Parathyroid adenoma (tissue), 2 donors: ENCODE measurements around the gene SPATA7.

ENCODE experiments used
- H2AFZ ChIP-seq: fragments of 300-600 bp; sonication (generic); one replicate; pipeline ENCODE4 v1.7.0; 2017; ENCODE audit warnings: antibody characterized with exemption, mild to moderate bottlenecking
- H3K27ac ChIP-seq: fragments of 300-600 bp; sonication (generic); one replicate; pipeline ENCODE4 v1.7.0; 2017
- H3K27me3 ChIP-seq: fragments of 300-600 bp; sonication (generic); one replicate; pipeline ENCODE4 v1.7.0; 2017; ENCODE audit warnings: low read length; ENCODE audit not compliant: control insufficient read depth, insufficient read depth
- H3K36me3 ChIP-seq: fragments of 300-600 bp; sonication (generic); one replicate; pipeline ENCODE4 v1.7.0; 2017; ENCODE audit warnings: low read length; ENCODE audit not compliant: control insufficient read depth, insufficient read depth
- H3K4me1 ChIP-seq: fragments of 300-600 bp; sonication (generic); one replicate; pipeline ENCODE4 v1.7.0; 2017; ENCODE audit warnings: control low read depth
- H3K4me2 ChIP-seq: fragments of 300-600 bp; sonication (generic); one replicate; pipeline ENCODE4 v1.7.0; 2017; ENCODE audit warnings: low read length
- H3K4me3 ChIP-seq: fragments of 300-600 bp; sonication (generic); one replicate; pipeline ENCODE4 v1.7.0; 2017; ENCODE audit warnings: low read depth, low read length
- H3K79me2 ChIP-seq: fragments of 300-600 bp; sonication (generic); one replicate; pipeline ENCODE4 v1.7.0; 2017; ENCODE audit warnings: control low read depth
- H3K9ac ChIP-seq: fragments of 300-600 bp; sonication (generic); one replicate; pipeline ENCODE4 v1.7.0; 2017; ENCODE audit warnings: mild to moderate bottlenecking
- H3K9me3 ChIP-seq: fragments of 300-600 bp; sonication (generic); one replicate; pipeline ENCODE4 v1.7.0; 2017; ENCODE audit warnings: low read length; ENCODE audit not compliant: control insufficient read depth
- TF ChIP-seq, protein P1 (sequence below): fragments of 300-600 bp; sonication (generic); IDR thresholded peaks from one replicate; pipeline ENCODE4 v1.7.0; 2017; ENCODE audit warnings: antibody characterized with exemption, mild to moderate bottlenecking
- donor health status: primary hyperparathyroidism.

Gene SPATA7, protein sequence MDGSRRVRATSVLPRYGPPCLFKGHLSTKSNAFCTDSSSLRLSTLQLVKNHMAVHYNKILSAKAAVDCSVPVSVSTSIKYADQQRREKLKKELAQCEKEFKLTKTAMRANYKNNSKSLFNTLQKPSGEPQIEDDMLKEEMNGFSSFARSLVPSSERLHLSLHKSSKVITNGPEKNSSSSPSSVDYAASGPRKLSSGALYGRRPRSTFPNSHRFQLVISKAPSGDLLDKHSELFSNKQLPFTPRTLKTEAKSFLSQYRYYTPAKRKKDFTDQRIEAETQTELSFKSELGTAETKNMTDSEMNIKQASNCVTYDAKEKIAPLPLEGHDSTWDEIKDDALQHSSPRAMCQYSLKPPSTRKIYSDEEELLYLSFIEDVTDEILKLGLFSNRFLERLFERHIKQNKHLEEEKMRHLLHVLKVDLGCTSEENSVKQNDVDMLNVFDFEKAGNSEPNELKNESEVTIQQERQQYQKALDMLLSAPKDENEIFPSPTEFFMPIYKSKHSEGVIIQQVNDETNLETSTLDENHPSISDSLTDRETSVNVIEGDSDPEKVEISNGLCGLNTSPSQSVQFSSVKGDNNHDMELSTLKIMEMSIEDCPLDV

DNA sequence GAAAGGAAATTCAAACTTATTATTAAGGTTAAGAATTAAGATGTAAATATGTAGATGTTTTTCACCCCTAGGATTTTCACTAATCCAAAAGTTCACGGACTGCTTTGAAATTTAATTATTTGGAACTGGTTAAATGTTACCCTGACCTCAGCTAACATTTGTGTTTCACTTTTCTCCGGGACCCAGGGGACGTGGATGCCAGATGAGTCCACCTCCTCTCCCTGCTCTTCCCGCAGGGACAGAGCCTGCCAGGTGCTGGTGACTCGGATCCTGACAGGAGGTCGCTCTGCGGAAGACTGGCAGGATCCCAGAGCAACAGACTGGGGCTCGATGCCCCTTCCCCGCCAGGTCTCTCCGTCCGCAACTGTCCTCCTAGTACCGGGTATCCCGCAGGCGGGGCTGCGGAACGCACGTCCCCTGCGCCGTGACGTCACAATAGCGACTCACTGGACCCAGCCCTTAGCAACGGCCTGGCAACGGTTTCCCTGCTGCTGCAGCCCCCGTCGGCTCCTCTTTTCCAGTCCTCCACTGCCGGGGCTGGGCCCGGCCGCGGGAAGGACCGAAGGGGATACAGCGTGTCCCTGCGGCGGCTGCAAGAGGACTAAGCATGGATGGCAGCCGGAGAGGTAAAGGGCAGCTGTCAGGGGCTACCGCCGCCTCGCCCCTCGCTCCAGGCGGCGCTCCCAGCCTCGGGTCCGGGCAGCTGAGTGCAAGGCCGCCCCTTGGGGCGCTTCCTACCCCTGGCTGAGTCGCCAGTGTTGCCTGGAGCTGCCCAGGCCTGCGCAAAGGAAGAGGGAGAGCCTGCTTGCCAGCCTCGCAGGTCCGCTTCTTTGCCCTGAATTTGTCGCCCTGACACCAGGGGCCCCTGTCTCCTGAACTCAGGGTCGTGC lies at the start of gene SPATA7:
TSS of gene SPATA7 (plus strand) at position 446 of the 890 bp plus-strand sequence. CDS start at position 608, 162 bp downstream.
- Histone ChIP-seq H3K27ac (peak within 1 kb of the TSS; percentile 60), H3K4me1 (peaks cover 6% of the 10 kb centered on the region), H3K36me3 (no peaks in the 10 kb centered on the region), H3K4me3 (peak within 1 kb of the TSS; percentile 83), H3K9ac (peak within 1 kb of the TSS; percentile 75), H3K79me2 (no peaks in the 10 kb centered on the region), H3K4me2 (peak within 1 kb of the TSS; percentile 83), H2AFZ (peak within 1 kb of the TSS; percentile 92), H3K27me3 (no peaks in the 10 kb centered on the region), H3K9me3 (no peaks in the 10 kb centered on the region)
- TF ChIP-seq, protein P1, sequence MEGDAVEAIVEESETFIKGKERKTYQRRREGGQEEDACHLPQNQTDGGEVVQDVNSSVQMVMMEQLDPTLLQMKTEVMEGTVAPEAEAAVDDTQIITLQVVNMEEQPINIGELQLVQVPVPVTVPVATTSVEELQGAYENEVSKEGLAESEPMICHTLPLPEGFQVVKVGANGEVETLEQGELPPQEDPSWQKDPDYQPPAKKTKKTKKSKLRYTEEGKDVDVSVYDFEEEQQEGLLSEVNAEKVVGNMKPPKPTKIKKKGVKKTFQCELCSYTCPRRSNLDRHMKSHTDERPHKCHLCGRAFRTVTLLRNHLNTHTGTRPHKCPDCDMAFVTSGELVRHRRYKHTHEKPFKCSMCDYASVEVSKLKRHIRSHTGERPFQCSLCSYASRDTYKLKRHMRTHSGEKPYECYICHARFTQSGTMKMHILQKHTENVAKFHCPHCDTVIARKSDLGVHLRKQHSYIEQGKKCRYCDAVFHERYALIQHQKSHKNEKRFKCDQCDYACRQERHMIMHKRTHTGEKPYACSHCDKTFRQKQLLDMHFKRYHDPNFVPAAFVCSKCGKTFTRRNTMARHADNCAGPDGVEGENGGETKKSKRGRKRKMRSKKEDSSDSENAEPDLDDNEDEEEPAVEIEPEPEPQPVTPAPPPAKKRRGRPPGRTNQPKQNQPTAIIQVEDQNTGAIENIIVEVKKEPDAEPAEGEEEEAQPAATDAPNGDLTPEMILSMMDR, result no peak

DNA sequence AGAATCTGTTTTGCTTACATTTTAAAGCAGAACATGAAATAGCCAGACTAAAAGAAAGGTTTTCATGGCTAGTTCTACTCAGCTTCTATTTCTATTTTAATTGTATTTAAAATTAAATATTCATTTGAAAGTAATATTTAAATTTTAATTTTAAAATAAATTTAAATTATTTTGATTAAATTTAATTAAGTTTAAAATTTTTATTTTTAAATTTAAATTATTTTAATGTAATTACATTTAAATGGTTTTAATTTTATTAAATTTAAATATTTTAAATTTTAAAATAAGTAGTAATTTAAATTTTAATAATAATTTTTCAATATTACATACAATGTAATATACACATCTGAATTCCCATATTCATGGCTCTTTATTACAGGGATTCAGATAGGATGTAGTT lies 45.1 kb upstream of the SPATA7 start:
- Histone ChIP-seq H3K4me2 (no peak overlapping the region), H3K36me3 (no peaks in the 10 kb centered on the region), H3K9me3 (no peaks in the 10 kb centered on the region), H2AFZ (no peak overlapping the region), H3K27me3 (no peaks in the 10 kb centered on the region), H3K4me3 (no peak overlapping the region), H3K27ac (no peak overlapping the region), H3K4me1 (no peaks in the 10 kb centered on the region), H3K9ac (no peak overlapping the region), H3K79me2 (no peaks in the 10 kb centered on the region)
- TF ChIP-seq, protein P1, result no peak

DNA sequence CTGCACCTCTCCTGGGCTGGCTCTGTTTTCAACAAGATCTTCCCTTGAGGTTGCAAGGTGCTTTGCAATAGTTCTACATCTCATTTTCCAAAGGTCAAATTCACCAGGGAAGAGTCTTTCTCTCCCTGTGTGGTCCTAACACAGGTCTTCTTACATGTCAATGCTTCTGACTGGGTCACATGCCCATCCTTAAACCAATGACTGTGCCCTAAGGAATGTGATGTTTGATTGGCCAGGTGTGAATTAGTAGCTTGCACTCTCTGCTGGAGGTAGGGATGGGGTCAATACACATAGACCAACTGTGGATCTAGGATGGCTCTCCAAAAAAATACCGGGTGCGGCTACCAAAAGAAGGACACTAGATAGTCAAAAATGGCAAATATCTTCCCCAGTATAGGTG lies 42.5 kb upstream of the SPATA7 start:
- H3K4me1 ChIP-seq, result no peaks in the 10 kb centered on the region
- H3K9me3 ChIP-seq, result no peaks in the 10 kb centered on the region
- TF ChIP-seq, protein P1, result no peak
- H3K36me3 ChIP-seq, result no peaks in the 10 kb centered on the region
- H2AFZ ChIP-seq, result no peak overlapping the region
- H3K9ac ChIP-seq, result no peak overlapping the region
- no peak overlapping the region for H3K27ac ChIP-seq
- no peaks in the 10 kb centered on the region for H3K27me3 ChIP-seq
- H3K4me2 ChIP-seq, result no peak overlapping the region
- H3K79me2 ChIP-seq, result no peaks in the 10 kb centered on the region
- H3K4me3 ChIP-seq, result no peak overlapping the region

DNA sequence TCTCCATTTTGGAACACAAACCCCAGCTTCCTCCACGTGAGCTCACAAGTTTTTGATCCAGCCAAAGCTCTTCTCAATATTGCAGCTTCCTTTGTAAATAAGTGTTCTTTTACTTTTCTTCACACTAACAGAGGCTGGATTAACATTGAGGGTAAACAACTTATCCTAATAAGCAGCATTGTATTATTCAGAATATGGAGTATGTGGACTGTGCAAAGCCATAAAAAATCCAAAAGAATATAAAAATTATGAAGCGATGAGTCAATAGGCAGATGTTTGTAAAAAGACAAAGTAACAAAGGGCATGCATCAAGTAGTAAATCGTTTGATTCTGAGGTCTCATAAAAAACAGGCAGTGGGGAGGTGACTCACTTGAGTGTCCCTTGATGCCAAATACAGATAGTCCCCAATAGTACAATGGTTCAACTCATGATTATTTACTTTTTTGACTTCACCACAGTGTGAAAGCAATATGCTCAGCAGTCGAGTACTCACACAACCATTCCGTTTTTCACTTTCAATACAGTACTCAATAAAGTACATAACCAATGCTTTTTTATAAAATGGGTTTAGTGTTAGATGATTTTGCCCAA lies 39.3 kb upstream of the SPATA7 start:
- no peak overlapping the region for H3K27ac ChIP-seq
- no peaks in the 10 kb centered on the region for H3K27me3 ChIP-seq
- H3K4me1 ChIP-seq, result no peaks in the 10 kb centered on the region
- no peak overlapping the region for H3K9ac ChIP-seq
- TF ChIP-seq, protein P1, result no peak
- no peak overlapping the region for H2AFZ ChIP-seq
- no peaks in the 10 kb centered on the region for H3K9me3 ChIP-seq
- no peak overlapping the region for H3K4me2 ChIP-seq
- no peaks in the 10 kb centered on the region for H3K36me3 ChIP-seq
- no peaks in the 10 kb centered on the region for H3K79me2 ChIP-seq
- H3K4me3 ChIP-seq, result no peak overlapping the region
